Measurements from ENCODE around the gene LRRC73.

Gene LRRC73

DNA sequence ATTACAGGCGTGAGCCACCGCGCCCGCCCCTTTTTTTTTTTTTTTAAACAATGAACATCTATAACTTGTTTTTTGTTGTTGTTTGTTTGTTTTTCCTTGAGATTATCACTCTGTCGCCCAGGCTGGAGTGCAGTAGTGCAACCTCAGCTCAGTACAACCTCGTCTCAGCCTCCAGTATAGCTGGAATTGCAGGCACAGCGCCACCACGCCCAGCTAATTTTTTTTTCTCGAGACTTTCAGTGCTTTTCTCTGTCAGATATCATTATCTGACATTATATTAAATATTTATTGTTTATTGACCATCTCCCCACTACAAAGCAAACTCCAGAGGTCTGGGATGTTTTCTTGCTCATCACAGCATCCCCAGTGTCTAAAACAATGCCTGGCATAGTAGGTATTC is 52.5 kb downstream of the LRRC73 start:
- TF ChIP-seq, protein P1, sequence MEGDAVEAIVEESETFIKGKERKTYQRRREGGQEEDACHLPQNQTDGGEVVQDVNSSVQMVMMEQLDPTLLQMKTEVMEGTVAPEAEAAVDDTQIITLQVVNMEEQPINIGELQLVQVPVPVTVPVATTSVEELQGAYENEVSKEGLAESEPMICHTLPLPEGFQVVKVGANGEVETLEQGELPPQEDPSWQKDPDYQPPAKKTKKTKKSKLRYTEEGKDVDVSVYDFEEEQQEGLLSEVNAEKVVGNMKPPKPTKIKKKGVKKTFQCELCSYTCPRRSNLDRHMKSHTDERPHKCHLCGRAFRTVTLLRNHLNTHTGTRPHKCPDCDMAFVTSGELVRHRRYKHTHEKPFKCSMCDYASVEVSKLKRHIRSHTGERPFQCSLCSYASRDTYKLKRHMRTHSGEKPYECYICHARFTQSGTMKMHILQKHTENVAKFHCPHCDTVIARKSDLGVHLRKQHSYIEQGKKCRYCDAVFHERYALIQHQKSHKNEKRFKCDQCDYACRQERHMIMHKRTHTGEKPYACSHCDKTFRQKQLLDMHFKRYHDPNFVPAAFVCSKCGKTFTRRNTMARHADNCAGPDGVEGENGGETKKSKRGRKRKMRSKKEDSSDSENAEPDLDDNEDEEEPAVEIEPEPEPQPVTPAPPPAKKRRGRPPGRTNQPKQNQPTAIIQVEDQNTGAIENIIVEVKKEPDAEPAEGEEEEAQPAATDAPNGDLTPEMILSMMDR (IDR thresholded peaks at IDR 0.05; ENCODE audit: low read depth, low read length) = no peak
- DNase-seq (ENCODE audit: extremely low read depth, low read depth) = no peak

All from AG09319 (cell line).